Measurements from ENCODE around the gene BLCAP. TPM values are rescaled to one million over a fixed set of nuclear protein-coding genes. Genes with fewer than 3 reads are reported as not detected.
"Not testable (repeated sequence)": the region's sequence is repeated elsewhere in the genome, so short reads cannot be mapped to it uniquely, and the experiment has no call there.

The BLCAP gene
- total RNA-seq, 4 donors from 2014 or later = 66.4 to 104 (median 78.1) TPM

GRCh38 chr20:37475252-37475651 lies 52.4 kb downstream of the BLCAP start:
- no peaks in the 10 kb centered on the region for H3K4me1 ChIP-seq
- no peaks in the 10 kb centered on the region for H3K36me3 ChIP-seq
- TF ChIP-seq POLR2A (IDR thresholded peaks at IDR 0.05) (no peak), CTCF (IDR thresholded peaks at IDR 0.05) (no peak)
- H3K4me3 ChIP-seq = no peak overlapping the region
- no peak overlapping the region for H3K27ac ChIP-seq
- no peak for DNase-seq
- H3K27me3 ChIP-seq = peaks cover 0 to 24% (median 0%) of the 10 kb centered on the region in 4 donors
- intact Hi-C loops (cut with DNase I) = no loop called here
- WGBS, 2 donors = 71 to 80% methylated on average over 4 to 5 of the region's 5 CpGs
- no peaks in the 10 kb centered on the region for H3K9me3 ChIP-seq

- Histone ChIP-seq H3K36me3 (no peaks in the 10 kb centered on the region), H3K27ac (no peak overlapping the region), H3K9me3 (no peaks in the 10 kb centered on the region), H3K4me1 (no peaks in the 10 kb centered on the region), H3K27me3 (peaks cover 0 to 24% (median 0%) of the 10 kb centered on the region in 4 donors), H3K4me3 (no peak overlapping the region)
- no peak for DNase-seq
- TF ChIP-seq CTCF (IDR thresholded peaks at IDR 0.05) (no peak), POLR2A (IDR thresholded peaks at IDR 0.05) (no peak)
- intact Hi-C loops (cut with DNase I) = no loop called here
- WGBS, 2 donors = 74 to 88% methylated on average over 4 of the region's 4 CpGs
Observed at GRCh38 chr20:37474386-37474785, 53.3 kb downstream of the BLCAP start.

- intact Hi-C loops (cut with DNase I) = no loop called here
- Histone ChIP-seq H3K27ac (no peak overlapping the region), H3K36me3 (no peaks in the 10 kb centered on the region), H3K27me3 (peaks cover 0 to 16% (median 0%) of the 10 kb centered on the region in 4 donors), H3K4me1 (no peaks in the 10 kb centered on the region), H3K9me3 (no peaks in the 10 kb centered on the region), H3K4me3 (no peak overlapping the region)
- no peak for TF ChIP-seq CTCF (IDR thresholded peaks at IDR 0.05)
- no peak for TF ChIP-seq POLR2A (IDR thresholded peaks at IDR 0.05)
- WGBS, 2 donors = 75 to 83% methylated on average over 7 to 9 of the region's 11 CpGs
- DNase-seq = no peak
Observed at GRCh38 chr20:37473249-37474000, 54.3 kb downstream of the BLCAP start.

- H3K9me3 ChIP-seq; DNase-seq; H3K36me3 ChIP-seq; intact Hi-C loops (cut with DNase I); H3K4me3 ChIP-seq; H3K27me3 ChIP-seq; H3K27ac ChIP-seq; H3K4me1 ChIP-seq: not testable (repeated sequence)
- WGBS, 2 donors = 87 to 89% methylated on average over 6 of the region's 6 CpGs
Observed at GRCh38 chr20:37472435-37472834, 55.2 kb downstream of the BLCAP start.

- intact Hi-C loops (cut with DNase I) = no loop called here
- Histone ChIP-seq H3K4me1 (no peaks in the 10 kb centered on the region), H3K9me3 (no peaks in the 10 kb centered on the region), H3K36me3 (no peaks in the 10 kb centered on the region), H3K27me3 (peaks cover 0 to 7% (median 0%) of the 10 kb centered on the region in 4 donors), H3K4me3 (no peak overlapping the region), H3K27ac (no peak overlapping the region)
- no peak for DNase-seq
- TF ChIP-seq CTCF (IDR thresholded peaks at IDR 0.05) (no peak), POLR2A (IDR thresholded peaks at IDR 0.05) (no peak)
- WGBS, 2 donors = 79 to 81% methylated on average over 6 to 7 of the region's 7 CpGs
Observed at GRCh38 chr20:37471741-37472235, 55.9 kb downstream of the BLCAP start.

- 75 to 80% methylated on average over 1 to 8 of the region's 8 CpGs for WGBS, 2 donors
- H3K9me3 ChIP-seq; H3K4me3 ChIP-seq; H3K36me3 ChIP-seq; H3K4me1 ChIP-seq; intact Hi-C loops (cut with DNase I); DNase-seq; H3K27ac ChIP-seq; H3K27me3 ChIP-seq: not testable (repeated sequence)
Observed at GRCh38 chr20:37470190-37470589, 57.5 kb downstream of the BLCAP start.
